ENCODE measurements around the gene CAPZA2. TPM values are rescaled to one million over a fixed set of nuclear protein-coding genes. Genes with fewer than 3 reads are reported as not detected.

Gene CAPZA2
- total RNA-seq, 2 experiments from 2014 or later, result 93.6 to 96.5 TPM

- ATAC-seq (ENCODE audit: poor library complexity) (peak; percentile 83), DNase-seq (peak; percentile 34 to 86 (median 62))
- intact Hi-C loops (cut with DNase I, micrococcal nuclease), result loop anchor here in 1 of 2 experiments (5.0 kb wide), 1 partner anchor 91 kb away; the partner anchor contains the start of gene CAPZA2
- Histone ChIP-seq H3K27me3 (ENCODE audit: control insufficient read depth in 1 of 2, insufficient read depth in 2 of 2, low read length in 2 of 2) (no peaks in the 10 kb centered on the region), H3K9me3 (ENCODE audit: control insufficient read depth in 1 of 2, insufficient read depth in 1 of 2, low read length in 2 of 2) (no peaks in the 10 kb centered on the region), H3K4me3 (ENCODE audit: low read length) (peak within 1 kb of the TSS; percentile 72), H3K4me1 (ENCODE audit: insufficient read depth, low read length) (peaks cover 16% of the 10 kb centered on the region), H3K36me3 (ENCODE audit: insufficient read depth, low read length) (no peaks in the 10 kb centered on the region), H3K27ac (ENCODE audit: low read depth in 1 of 2, low read length in 2 of 2) (peak within 1 kb of the TSS in 1 of 2 donors; percentile 35)
- Mint-ChIP-seq H3K27me3 (no peaks in the 10 kb centered on the region), H3K4me3 (peak within 1 kb of the TSS; percentile 98), H3K9me3 (no peaks in the 10 kb centered on the region), H3K27ac (peak within 1 kb of the TSS; percentile 81), H3K36me3 (ENCODE audit: low read depth) (peaks cover 6% of the 10 kb centered on the region), H3K4me1 (ENCODE audit: low read depth) (peaks cover 31% of the 10 kb centered on the region)
- CTCF ChIA-PET, result interaction anchor here (1.2 to 1.6 kb wide), 4 partner anchors 23 to 174 kb away, joined by 3 to 5 read pairs (median 3); no protein-coding TSS in a partner anchor
- POLR2A ChIA-PET, result interaction anchor here (0.9 to 1.9 kb wide), 8 partner anchors 21 to 743 kb away, joined by 3 to 6 read pairs (median 5); partner anchors contain the start of gene TES
- TF ChIP-seq, protein P1, sequence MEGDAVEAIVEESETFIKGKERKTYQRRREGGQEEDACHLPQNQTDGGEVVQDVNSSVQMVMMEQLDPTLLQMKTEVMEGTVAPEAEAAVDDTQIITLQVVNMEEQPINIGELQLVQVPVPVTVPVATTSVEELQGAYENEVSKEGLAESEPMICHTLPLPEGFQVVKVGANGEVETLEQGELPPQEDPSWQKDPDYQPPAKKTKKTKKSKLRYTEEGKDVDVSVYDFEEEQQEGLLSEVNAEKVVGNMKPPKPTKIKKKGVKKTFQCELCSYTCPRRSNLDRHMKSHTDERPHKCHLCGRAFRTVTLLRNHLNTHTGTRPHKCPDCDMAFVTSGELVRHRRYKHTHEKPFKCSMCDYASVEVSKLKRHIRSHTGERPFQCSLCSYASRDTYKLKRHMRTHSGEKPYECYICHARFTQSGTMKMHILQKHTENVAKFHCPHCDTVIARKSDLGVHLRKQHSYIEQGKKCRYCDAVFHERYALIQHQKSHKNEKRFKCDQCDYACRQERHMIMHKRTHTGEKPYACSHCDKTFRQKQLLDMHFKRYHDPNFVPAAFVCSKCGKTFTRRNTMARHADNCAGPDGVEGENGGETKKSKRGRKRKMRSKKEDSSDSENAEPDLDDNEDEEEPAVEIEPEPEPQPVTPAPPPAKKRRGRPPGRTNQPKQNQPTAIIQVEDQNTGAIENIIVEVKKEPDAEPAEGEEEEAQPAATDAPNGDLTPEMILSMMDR (IDR thresholded peaks at IDR 0.05), result no peak
Observed at GRCh38 chr7:116953372-116953905, 91.1 kb downstream of the CAPZA2 start, which contains the start of gene ST7. TSS of gene ST7 (plus strand) at chr7:116953501. CDS start at chr7:116953541, 40 bp downstream.

- Mint-ChIP-seq H3K27ac (peak overlapping the region; percentile 81), H3K9me3 (no peaks in the 10 kb centered on the region), H3K4me1 (ENCODE audit: low read depth) (peaks cover 31% of the 10 kb centered on the region), H3K36me3 (ENCODE audit: low read depth) (peaks cover 6% of the 10 kb centered on the region), H3K4me3 (peak overlapping the region; percentile 98), H3K27me3 (no peaks in the 10 kb centered on the region)
- intact Hi-C loops (cut with DNase I, micrococcal nuclease), result loop anchor here (2.0 to 5.0 kb wide), 2 partner anchors 92 to 93 kb away; partner anchors contain the start of gene CAPZA2 (in 1 of the 2)
- H3K4me1 ChIP-seq (ENCODE audit: insufficient read depth, low read length), result peaks cover 16% of the 10 kb centered on the region
- DNase-seq (peak in 7 of 14 experiments; percentile 1 to 49 (median 19)), ATAC-seq (ENCODE audit: poor library complexity) (peak; percentile 12)
- TF ChIP-seq, protein P1 (IDR thresholded peaks at IDR 0.05), result no peak
- peak overlapping the region; percentile 72 for H3K4me3 ChIP-seq (ENCODE audit: low read length)
- POLR2A ChIA-PET, result interaction anchor here (0.9 to 1.9 kb wide), 9 partner anchors 22 to 744 kb away, joined by 3 to 6 read pairs (median 5); partner anchors contain the start of gene TES
- no peaks in the 10 kb centered on the region for H3K9me3 ChIP-seq (ENCODE audit: control insufficient read depth in 1 of 2, insufficient read depth in 1 of 2, low read length in 2 of 2)
- CTCF ChIA-PET, result interaction anchor here (1.2 to 1.6 kb wide), 3 partner anchors 24 to 173 kb away, joined by 3 read pairs; no protein-coding TSS in a partner anchor
- H3K27me3 ChIP-seq (ENCODE audit: control insufficient read depth in 1 of 2, insufficient read depth in 2 of 2, low read length in 2 of 2), result no peaks in the 10 kb centered on the region
- no peak overlapping the region for H3K27ac ChIP-seq (ENCODE audit: low read depth in 1 of 2, low read length in 2 of 2)
- H3K36me3 ChIP-seq (ENCODE audit: insufficient read depth, low read length), result no peaks in the 10 kb centered on the region
Observed at GRCh38 chr7:116953906-116954838, 91.8 kb downstream of the CAPZA2 start.

- Histone ChIP-seq H3K36me3 (ENCODE audit: insufficient read depth, low read length) (no peaks in the 10 kb centered on the region), H3K4me1 (ENCODE audit: insufficient read depth, low read length) (peaks cover 16% of the 10 kb centered on the region), H3K9me3 (ENCODE audit: control insufficient read depth in 1 of 2, insufficient read depth in 1 of 2, low read length in 2 of 2) (no peaks in the 10 kb centered on the region), H3K4me3 (ENCODE audit: low read length) (no peak overlapping the region), H3K27ac (ENCODE audit: low read depth in 1 of 2, low read length in 2 of 2) (no peak overlapping the region), H3K27me3 (ENCODE audit: control insufficient read depth in 1 of 2, insufficient read depth in 2 of 2, low read length in 2 of 2) (no peaks in the 10 kb centered on the region)
- peaks cover 6% of the 10 kb centered on the region for H3K36me3 Mint-ChIP-seq (ENCODE audit: low read depth)
- DNase-seq, result no peak
- ChIA-PET POLR2A (no interaction called here), CTCF (no interaction called here)
- intact Hi-C loops (cut with DNase I, micrococcal nuclease), result loop anchor here in 1 of 2 experiments (2.0 to 5.0 kb wide), 2 partner anchors 95 to 748 kb away; no protein-coding TSS in a partner anchor
- H3K27ac Mint-ChIP-seq, result peak overlapping the region; percentile 81
- TF ChIP-seq, protein P1 (IDR thresholded peaks at IDR 0.05), result no peak
- no peaks in the 10 kb centered on the region for H3K9me3 Mint-ChIP-seq
- no peaks in the 10 kb centered on the region for H3K27me3 Mint-ChIP-seq
- ATAC-seq (ENCODE audit: poor library complexity), result no peak
- H3K4me3 Mint-ChIP-seq, result peak overlapping the region; percentile 98
- peaks cover 31% of the 10 kb centered on the region for H3K4me1 Mint-ChIP-seq (ENCODE audit: low read depth)
Observed at GRCh38 chr7:116955340-116955739, 93.0 kb downstream of the CAPZA2 start.

Measured in CD4-positive, alpha-beta T cell (primary cell).